GM21423 (cell line): ENCODE results near the gene RAMP1.

Experiments used
- ATAC-seq: cut with Tn5 transposase; IDR thresholded peaks from one replicate; pipeline ENCODE4 v1.9.1; 2021; ENCODE audit warnings: mild to moderate bottlenecking, moderate library complexity; ENCODE audit not compliant: unreplicated experiment

Gene RAMP1

DNA sequence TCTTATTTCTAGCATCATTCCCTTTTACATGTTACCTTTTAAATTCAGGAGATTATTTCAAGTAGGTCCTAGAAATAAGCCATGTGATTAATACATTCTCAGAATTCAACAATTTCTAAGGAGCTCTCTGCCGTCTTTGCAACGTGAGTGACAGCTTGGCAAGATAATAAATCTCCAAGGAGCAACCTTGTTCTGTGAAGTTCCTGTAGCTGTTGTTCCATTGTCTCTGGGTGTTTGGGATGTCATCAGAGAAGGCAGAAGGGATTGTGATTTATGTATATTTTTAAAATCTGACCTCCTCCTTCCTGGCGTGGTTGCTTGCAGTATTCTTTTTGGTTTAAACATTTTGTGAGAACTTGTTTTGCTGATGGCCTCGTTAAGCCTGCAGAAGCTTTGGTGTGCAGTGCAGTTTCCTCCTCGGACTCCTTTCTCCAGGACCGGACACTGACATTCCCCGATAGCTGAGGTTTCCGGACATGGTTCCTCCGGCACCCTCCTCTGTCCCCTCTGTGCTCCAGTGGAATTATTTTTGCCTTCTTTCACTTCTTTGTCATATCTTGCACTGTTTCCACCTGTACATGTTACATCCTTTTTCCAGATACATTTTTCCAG, 33.7 kb downstream of the RAMP1 start:
- ATAC-seq: no peak

DNA sequence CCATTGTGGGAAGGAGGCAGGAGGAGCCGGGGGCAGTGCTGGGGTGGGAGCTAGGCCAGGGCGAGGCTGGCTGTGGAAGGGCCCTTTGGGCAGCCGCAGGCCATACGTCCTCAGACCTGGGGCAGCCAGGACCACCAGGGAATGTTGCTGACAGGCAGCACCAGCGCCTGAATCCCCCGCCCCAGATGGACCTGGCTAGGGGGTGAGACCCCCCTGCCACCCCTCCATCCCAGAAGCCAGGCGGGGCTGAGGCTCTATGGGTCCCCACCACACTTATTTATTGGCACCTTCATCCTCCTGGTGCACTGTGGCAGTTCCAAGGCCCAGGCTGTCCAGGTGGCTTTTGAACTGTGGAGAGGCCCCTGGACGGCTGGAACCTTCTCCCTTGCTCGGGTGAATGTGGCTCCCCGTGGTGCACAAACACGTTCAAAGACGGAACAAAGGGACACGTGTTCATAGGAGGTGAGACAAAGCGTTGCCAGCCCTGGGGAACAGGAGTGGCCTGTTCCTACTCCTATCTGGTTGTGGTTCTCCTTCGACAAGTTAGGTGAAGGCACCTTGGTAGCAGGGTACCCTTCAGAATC, 35.1 kb downstream of the RAMP1 start:
- no peak for ATAC-seq

DNA sequence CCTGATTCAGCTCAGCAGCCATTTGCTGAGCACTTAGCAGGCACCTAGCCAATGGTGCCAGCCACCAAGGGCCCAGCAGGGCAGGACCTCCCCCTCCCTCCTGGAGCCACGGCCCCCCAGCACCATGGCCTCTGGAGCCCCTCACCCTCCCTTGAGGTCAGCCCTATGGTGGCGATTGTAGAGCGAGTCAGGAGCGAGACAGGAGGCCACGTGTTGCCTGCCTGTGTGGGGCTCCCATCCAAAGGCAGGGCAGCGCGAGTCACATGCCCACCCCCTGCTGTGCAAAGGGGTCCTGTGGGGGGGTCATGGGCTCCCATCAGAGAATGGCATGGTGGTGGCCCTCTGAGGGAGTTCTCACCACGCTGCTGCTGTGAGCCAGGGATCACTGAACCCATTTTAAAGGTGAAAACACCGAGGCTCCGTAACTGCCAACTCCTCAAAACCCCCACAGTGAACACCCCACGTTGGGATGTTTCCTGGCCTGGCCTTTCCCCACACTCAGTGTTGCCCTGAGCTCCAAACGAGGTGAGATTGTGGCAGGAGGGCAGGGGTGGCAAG, 35.6 kb downstream of the RAMP1 start:
- ATAC-seq: no peak

DNA sequence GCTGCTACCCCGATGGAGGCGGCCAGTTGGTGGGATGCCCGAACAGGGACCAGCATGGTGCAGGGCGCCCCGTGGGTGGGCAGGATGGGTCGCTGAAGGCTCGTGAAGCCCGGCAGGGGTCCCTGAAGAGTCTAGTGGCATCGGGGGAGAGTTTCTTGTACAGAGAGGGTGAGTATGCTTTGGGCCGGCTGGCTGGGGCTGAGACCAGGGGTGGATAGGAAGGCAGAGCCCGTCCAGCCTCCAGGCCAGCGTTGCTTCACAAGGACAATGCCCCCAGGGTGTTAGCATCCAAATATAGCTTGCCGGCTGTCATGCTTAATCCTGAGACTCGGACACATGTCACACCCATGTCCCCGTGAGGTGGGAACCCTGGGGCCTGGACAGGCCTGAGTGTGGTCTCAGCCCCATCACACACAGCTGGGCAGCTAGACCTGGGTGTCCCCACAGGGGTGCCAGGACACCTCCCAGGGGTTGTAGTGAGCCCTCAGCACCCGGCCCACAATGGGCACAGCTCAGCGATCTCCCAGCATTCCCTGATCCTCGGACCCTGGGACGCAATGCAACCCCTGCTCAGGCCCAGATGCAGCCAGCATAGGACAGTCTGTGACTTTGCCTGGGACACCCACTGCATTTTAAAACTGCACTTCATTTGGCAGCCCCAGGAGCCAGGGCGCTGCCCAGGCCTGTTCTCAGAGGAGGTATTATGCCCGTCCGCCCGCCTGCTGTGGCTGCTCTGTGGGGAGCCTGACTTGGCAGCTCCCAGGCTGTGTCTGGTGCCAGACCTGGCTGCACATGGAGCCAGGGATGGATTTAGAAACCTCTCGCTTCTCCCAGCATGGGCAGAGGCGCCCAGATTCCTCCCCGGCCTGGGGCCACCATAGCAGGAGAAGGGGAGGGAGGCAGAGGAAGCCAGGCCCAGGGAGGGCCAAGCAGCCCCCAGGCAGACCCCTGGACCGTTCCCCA, 36.4 kb downstream of the RAMP1 start:
- no peak for ATAC-seq

- ATAC-seq: no peak
Measured at GRCh38 chr2:237896507-237896892, 37.1 kb downstream of the RAMP1 start.

- no peak for ATAC-seq
Measured at GRCh38 chr2:237896956-237897355, 37.5 kb downstream of the RAMP1 start.

- no peak for ATAC-seq
Measured at GRCh38 chr2:237898057-237898414, 38.6 kb downstream of the RAMP1 start.

GRCh38 chr2:237900891-237901831, 41.7 kb downstream of the RAMP1 start:
- no peak for ATAC-seq

- ATAC-seq: no peak
Measured at GRCh38 chr2:237901932-237902850, 42.8 kb downstream of the RAMP1 start.

DNA sequence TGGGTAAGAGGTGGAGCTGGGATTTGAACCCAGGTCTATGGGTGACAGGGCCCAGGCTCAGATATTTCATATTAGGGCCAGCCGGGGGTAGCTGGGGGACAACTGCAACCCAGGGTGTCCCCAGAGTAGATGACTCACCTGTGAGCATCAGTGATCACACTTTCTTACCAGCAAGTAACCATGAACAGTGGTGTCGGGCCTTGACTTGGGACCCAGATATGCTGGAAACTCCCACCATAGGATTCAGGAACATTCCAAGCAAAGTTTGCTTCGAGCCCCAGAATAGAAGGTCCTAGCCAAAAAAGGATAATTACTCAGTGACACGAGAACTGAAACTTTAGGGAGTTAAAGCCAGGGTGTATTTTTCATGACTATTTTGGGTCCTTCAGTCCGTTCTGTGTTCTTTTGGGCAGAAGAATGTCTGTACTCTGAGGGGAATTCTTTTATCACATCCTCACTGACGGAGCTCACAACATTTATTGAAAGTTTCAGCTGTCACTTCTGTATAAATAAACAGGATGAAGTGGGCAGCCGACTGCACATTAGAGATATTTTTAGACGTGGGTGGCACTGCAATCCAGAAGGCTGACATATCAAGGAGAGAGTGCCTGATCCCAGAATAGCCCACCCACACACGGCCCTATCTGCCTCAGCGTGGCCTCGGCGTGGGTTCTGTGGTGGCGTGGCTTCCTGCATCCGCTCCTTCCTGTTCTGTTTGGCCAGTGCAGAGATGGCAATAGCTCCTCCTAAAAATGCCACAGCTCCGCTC, 45.6 kb downstream of the RAMP1 start:
- ATAC-seq: peak; percentile 44

- no peak for ATAC-seq
Measured at GRCh38 chr2:237907144-237907543, 47.7 kb downstream of the RAMP1 start.

DNA sequence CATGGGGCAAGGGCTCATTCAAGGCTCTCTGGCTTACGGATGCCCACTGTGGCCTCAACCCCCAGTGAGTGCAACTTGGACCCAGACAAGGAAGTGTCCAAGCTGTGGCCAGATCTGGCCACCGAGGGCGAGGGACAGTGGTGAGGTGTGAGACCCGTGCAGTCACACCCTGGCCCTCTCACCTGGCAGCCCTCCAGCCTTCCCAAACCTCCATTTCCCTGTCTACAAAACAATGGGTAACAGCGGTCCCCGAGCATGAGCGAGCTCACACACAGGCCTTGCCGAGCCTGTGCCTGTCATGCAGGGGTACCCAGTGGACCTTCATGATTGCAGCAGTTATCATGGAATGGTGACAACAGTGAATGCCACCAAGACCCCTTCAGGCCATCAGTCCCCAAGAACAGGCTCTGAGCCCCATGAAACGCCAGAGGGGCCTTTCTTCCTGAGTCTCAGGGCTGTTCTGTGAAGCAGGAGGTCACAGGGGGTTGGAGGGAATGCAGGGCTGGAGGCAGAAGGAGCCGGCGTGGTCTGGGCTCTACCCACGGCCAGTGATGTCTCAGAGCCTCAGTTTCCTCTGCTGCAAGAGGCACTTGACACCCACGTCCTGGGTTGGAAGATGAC, 49.8 kb downstream of the RAMP1 start:
- ATAC-seq: no peak

DNA sequence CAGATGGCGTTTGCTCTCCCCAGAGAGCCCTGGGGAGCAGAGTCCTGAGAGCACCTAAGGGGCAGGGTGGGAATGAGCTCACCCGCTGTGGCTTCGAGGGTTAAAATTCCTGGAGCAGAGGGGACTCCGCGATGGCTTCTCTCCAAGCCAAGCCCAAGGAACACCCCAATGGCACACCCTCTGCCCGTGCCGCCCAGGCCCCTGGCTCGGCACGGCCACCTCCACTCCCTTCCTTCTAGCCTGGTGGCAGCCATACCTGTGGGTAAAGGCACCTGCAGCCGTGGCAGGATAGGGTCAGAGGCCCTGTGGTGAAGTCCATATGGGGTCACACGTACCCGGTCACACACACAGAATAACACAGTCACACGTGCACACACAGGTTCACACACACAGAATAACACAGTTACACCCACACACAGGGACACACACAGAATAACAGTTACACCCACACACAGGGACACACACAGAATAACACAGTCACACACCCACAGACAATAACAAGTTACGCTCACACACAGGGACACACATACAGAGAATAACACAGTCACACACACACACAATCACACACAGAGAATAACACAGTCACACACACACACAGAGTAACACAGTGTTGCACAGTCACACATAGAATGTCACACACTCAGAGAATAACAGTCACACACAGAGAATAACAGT, 50.5 kb downstream of the RAMP1 start:
- no peak for ATAC-seq

DNA sequence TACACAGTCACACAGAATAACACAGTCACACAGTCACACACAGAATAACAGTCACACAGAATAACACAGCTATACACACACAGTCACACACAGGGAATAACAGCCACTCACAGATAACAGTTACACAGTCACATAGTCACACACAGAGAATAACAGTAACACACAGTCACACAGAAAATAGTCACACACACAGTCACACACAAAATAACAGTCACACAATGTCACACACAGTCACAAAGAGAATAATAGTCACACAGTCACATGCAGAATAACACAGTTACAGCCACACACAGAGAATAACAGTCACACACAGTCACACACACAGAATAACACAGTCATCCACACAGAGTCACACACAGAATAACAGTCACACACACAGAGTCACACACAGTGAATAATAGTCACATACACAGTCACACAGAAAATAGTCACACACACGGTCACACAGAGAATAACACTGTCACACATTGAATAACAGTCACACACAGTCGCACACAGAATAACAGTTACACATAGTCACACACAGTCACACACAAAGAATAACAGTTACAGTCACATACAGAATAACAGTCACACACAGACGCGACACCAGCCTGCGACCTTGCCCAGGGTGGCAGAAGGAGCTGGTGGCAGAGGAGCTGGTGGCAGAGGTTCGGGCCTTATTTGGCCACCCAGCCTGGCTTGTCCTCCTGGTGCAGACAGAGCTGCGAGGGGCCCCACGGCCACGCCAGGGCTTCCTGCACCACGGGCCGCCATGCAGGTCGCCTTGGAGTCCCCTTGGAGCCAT, 51.3 kb downstream of the RAMP1 start:
- no peak for ATAC-seq

DNA sequence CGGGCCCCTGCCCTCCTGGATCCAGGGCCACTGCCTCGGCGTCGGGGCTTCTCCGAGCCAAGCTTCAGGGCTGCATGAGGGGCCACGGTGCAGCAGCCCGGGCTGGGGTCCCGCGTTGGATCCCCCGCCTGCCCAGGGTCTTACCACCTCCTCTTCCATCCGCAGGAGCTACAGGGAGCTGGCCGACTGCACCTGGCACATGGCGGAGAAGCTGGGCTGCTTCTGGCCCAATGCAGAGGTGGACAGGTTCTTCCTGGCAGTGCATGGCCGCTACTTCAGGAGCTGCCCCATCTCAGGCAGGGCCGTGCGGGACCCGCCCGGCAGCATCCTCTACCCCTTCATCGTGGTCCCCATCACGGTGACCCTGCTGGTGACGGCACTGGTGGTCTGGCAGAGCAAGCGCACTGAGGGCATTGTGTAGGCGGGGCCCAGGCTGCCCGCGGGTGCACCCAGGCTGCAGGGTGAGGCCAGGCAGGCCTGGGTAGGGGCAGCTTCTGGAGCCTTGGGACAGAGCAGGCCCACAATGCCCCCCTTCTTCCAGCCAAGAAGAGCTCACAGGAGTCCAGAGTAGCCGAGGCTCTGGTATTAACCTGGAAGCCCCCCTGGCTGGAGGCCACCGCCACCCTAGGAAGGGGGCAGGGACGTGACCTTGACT, 52.1 kb downstream of the RAMP1 start:
- no peak for ATAC-seq
